Caco-2 (cell line): ENCODE results near the gene COPB2. TPM values are rescaled to one million over a fixed set of nuclear protein-coding genes. Genes with fewer than 3 reads are reported as not detected.

Source experiments
- BruUV-seq: library from RNA; stranded (reverse); fragments of 400-500 nt; replicated peaks from 2 replicates; lab custom pipeline; 2021; lab: Mats Ljungman, UMichigan
- CTCF ChIA-PET: fragments of 300-600 bp; sonication (Branson Sonifier 250); formaldehyde crosslinking; loops from one replicate; lab custom pipeline; 2022; ENCODE audit warnings: antibody characterized with exemption; lab: Charles Lee
- POLR2A ChIA-PET: fragments of 300-600 bp; sonication (Branson Sonifier 250); formaldehyde crosslinking; loops from one replicate; lab custom pipeline; 2022; ENCODE audit warnings: antibody characterized with exemption; lab: Charles Lee
- DNase-seq, 2 experiments: peaks; one replicate each; pipeline versions ENCODE4 v3.0.0 to v3.0.0-alpha.2; 2020 to 2022
- H3K27me3 ChIP-seq: replicated peaks from 2 replicates; pipeline ENCODE4 v1.6.0; 2011; ENCODE audit warnings: low read length; ENCODE audit not compliant: control insufficient read depth, insufficient read depth
- H3K36me3 ChIP-seq: 2 replicates; pipeline ENCODE4 v1.5.1; 2011; ENCODE audit warnings: low read length; ENCODE audit not compliant: control insufficient read depth, insufficient read depth
- H3K4me1 ChIP-seq: fragments of 250-450 bp; sonication (Bioruptor Pico); 2 replicates; pipeline ENCODE4 v1.5.1; 2020; ENCODE audit warnings: mild to moderate bottlenecking
- H3K4me3 ChIP-seq: 2 replicates; pipeline ENCODE4 v1.5.1; 2011; ENCODE audit warnings: low read depth, mild to moderate bottlenecking, control low read depth, low read length
- H3K9me3 ChIP-seq: fragments of 250-450 bp; sonication (Bioruptor Pico); 2 replicates; pipeline ENCODE4 v1.5.1; 2020; ENCODE audit warnings: mild to moderate bottlenecking, moderate library complexity
- H3K27ac Mint-ChIP-seq: one replicate; pipeline ENCODE4 v1.8.0; 2022; ENCODE audit warnings: mixed read lengths; ENCODE audit not compliant: unreplicated experiment
- H3K27me3 Mint-ChIP-seq: one replicate; pipeline ENCODE4 v1.8.0; 2022; ENCODE audit warnings: mixed read lengths; ENCODE audit not compliant: insufficient read depth, unreplicated experiment
- H3K36me3 Mint-ChIP-seq: one replicate; pipeline ENCODE4 v1.8.0; 2022; ENCODE audit warnings: mild to moderate bottlenecking, mixed read lengths; ENCODE audit not compliant: insufficient read depth, unreplicated experiment
- H3K4me1 Mint-ChIP-seq: one replicate; pipeline ENCODE4 v1.8.0; 2022; ENCODE audit warnings: low read depth, mixed read lengths; ENCODE audit not compliant: unreplicated experiment
- H3K4me3 Mint-ChIP-seq: one replicate; pipeline ENCODE4 v1.8.0; 2022; ENCODE audit warnings: mild to moderate bottlenecking, moderate library complexity, mixed read lengths; ENCODE audit not compliant: unreplicated experiment
- H3K9me3 Mint-ChIP-seq: one replicate; pipeline ENCODE4 v1.8.0; 2022; ENCODE audit warnings: mixed read lengths; ENCODE audit not compliant: unreplicated experiment
- CTCF ChIP-seq, 2 experiments: fragments of 200-600 bp in 1 of 2; IDR thresholded peaks; 1 replicate in 1 of 2; 2 replicates in 1 of 2; pipeline versions ENCODE4 v1.5.1 to v1.8.0; 2011 to 2022; ENCODE audit warnings: antibody characterized with exemption in 1 of 2, control low read depth in 1 of 2, inconsistent platforms in 1 of 2, low read depth in 1 of 2, low read length in 1 of 2, mild to moderate bottlenecking in 1 of 2, moderate library complexity in 1 of 2; ENCODE audit not compliant: insufficient read depth in 1 of 2, severe bottlenecking in 1 of 2, unreplicated experiment in 1 of 2
- intact Hi-C: fragments of 100-400 bp; cut with micrococcal nuclease; formaldehyde crosslinking; loops from one replicate; pipeline ENCODE4 v1.10.0; 2022; ENCODE audit not compliant: unreplicated experiment
- total RNA-seq: library from RNA; stranded (reverse); gene quantifications from 2 replicates; pipeline ENCODE4 v1.2.3, GENCODE V29; 2022

COPB2 gene
- total RNA-seq, 1 experiment from 2014 or later: 130 TPM

- Histone ChIP-seq H3K36me3 (peaks cover 1% of the 10 kb centered on the region; the same call in 1 of the 2 replicates), H3K4me1 (peaks cover 13% of the 10 kb centered on the region), H3K4me3 (no peak overlapping the region), H3K9me3 (no peaks in the 10 kb centered on the region), H3K27me3 (no peaks in the 10 kb centered on the region)
- no peak overlapping the region for H3K27ac Mint-ChIP-seq
- ChIA-PET CTCF (no interaction called here), POLR2A (no interaction called here)
- no peak for TF ChIP-seq CTCF (IDR thresholded peaks at IDR 0.05; ENCODE audit: insufficient read depth in 1 of 2, low read depth in 1 of 2, low read length in 1 of 2, severe bottlenecking in 1 of 2, unreplicated experiment in 1 of 2)
- no peaks in the 10 kb centered on the region for H3K27me3 Mint-ChIP-seq
- no peak overlapping the region for H3K4me3 Mint-ChIP-seq
- intact Hi-C loops: no loop called here
- H3K9me3 Mint-ChIP-seq: no peaks in the 10 kb centered on the region
- no peak for DNase-seq
- BruUV-seq: no TSS peak
- H3K36me3 Mint-ChIP-seq: peaks cover 49% of the 10 kb centered on the region
- H3K4me1 Mint-ChIP-seq: peaks cover 16% of the 10 kb centered on the region
Observed at GRCh38 chr3:139380575-139380974, 8.9 kb downstream of the COPB2 start.

GRCh38 chr3:139378587-139379241 is 10.7 kb downstream of the COPB2 start:
- Mint-ChIP-seq H3K9me3 (no peaks in the 10 kb centered on the region), H3K27me3 (no peaks in the 10 kb centered on the region), H3K36me3 (peaks cover 67% of the 10 kb centered on the region), H3K4me3 (no peak overlapping the region), H3K4me1 (peaks cover 16% of the 10 kb centered on the region), H3K27ac (no peak overlapping the region)
- no TSS peak for BruUV-seq
- DNase-seq: no peak
- no peak for TF ChIP-seq CTCF (IDR thresholded peaks at IDR 0.05; ENCODE audit: insufficient read depth in 1 of 2, low read depth in 1 of 2, low read length in 1 of 2, severe bottlenecking in 1 of 2, unreplicated experiment in 1 of 2)
- CTCF ChIA-PET: interaction anchor here (0.9 kb wide), 1 partner anchor 25 kb away, joined by 4 read pairs; no protein-coding TSS in a partner anchor
- Histone ChIP-seq H3K4me3 (no peak overlapping the region), H3K9me3 (no peaks in the 10 kb centered on the region), H3K4me1 (peaks cover 13% of the 10 kb centered on the region), H3K36me3 (peaks cover 3% of the 10 kb centered on the region), H3K27me3 (no peaks in the 10 kb centered on the region)
- intact Hi-C loops: no loop called here
- POLR2A ChIA-PET: no interaction called here

GRCh38 chr3:139377378-139377777 is 12.1 kb downstream of the COPB2 start:
- H3K4me3 Mint-ChIP-seq: no peak overlapping the region
- CTCF ChIA-PET: no interaction called here
- BruUV-seq: no TSS peak
- Histone ChIP-seq H3K36me3 (peaks cover 3% of the 10 kb centered on the region), H3K4me1 (peaks cover 12% of the 10 kb centered on the region), H3K4me3 (no peak overlapping the region), H3K27me3 (no peaks in the 10 kb centered on the region), H3K9me3 (no peaks in the 10 kb centered on the region)
- no peaks in the 10 kb centered on the region for H3K27me3 Mint-ChIP-seq
- H3K36me3 Mint-ChIP-seq: peaks cover 75% of the 10 kb centered on the region
- intact Hi-C loops: no loop called here
- DNase-seq: no peak
- H3K9me3 Mint-ChIP-seq: no peaks in the 10 kb centered on the region
- POLR2A ChIA-PET: no interaction called here
- TF ChIP-seq CTCF (IDR thresholded peaks at IDR 0.05; ENCODE audit: insufficient read depth in 1 of 2, low read depth in 1 of 2, low read length in 1 of 2, severe bottlenecking in 1 of 2, unreplicated experiment in 1 of 2): no peak
- H3K4me1 Mint-ChIP-seq: peaks cover 16% of the 10 kb centered on the region
- no peak overlapping the region for H3K27ac Mint-ChIP-seq
